ENCODE results near the gene VDR.

The VDR gene

GRCh38 chr12:47904713-47905709, at the start of gene VDR:
Gene VDR, minus strand, starts transcription at chr12:47904994. Its CDS starts 25,881 bp downstream, at chr12:47879113.
- Histone ChIP-seq H3K36me3 (no peaks in the 10 kb centered on the region), H3K4me1 (peaks cover 0 to 53% (median 21%) of the 10 kb centered on the region in 4 donors), H3K27me3 (peaks cover 0 to 4% of the 10 kb centered on the region in 2 donors), H3K27ac (peak within 1 kb of the TSS; percentile 51 to 69), H3K9me3 (no peaks in the 10 kb centered on the region), H3K4me3 (peak within 1 kb of the TSS; percentile 61 to 69)
- peak; percentile 25 to 38 for TF ChIP-seq CTCF (IDR thresholded peaks at IDR 0.05)
- DNase-seq, result peak; percentile 70 to 87
- intact Hi-C loops (cut with DNase I; ENCODE audit: low total_unique reads), result loop anchor here (5.0 kb wide), 1 partner anchor 1798 kb away; no protein-coding TSS in a partner anchor

- Histone ChIP-seq H3K4me3 (no peak overlapping the region), H3K9me3 (no peaks in the 10 kb centered on the region), H3K4me1 (peaks cover 0 to 4% (median 2%) of the 10 kb centered on the region in 4 donors), H3K27ac (no peak overlapping the region), H3K36me3 (no peaks in the 10 kb centered on the region), H3K27me3 (peaks cover 0 to 4% of the 10 kb centered on the region in 2 donors)
- TF ChIP-seq CTCF (IDR thresholded peaks at IDR 0.05), result no peak
- DNase-seq, result no peak
- intact Hi-C loops (cut with DNase I; ENCODE audit: low total_unique reads), result no loop called here
These were observed 49.3 kb upstream of the VDR start for GRCh38 chr12:47954058-47954457.

DNA sequence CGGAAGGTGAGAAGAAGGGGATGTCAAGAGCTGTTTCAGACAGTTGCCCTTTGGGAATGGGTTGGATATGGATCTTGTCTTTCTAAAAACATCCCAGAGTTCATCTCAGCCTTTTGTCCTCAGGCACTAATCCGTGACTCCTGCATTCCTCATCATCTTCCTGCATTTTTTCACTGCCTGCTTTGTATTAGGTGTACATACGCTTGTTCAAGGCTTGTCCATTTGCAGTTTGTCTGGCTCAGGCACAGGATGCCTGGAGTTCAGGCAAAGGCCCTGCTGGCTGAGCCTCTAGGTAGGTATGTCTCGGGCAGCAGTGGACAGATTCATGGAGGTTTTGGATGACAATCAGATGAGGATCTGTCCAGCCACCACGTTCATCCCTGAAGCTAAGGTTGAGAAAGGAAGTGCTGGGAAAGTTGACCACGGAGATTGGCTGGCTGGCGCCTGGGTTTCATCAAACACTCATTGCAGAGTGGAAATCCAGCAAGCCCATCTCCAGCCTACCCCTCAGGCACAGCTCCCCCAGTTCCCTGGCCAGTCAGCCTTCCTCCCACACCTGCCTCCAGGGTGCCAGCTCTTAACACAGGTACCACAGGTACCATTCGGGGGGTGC, 46.2 kb upstream of the VDR start:
- no peak for DNase-seq
- intact Hi-C loops (cut with DNase I; ENCODE audit: low total_unique reads), result no loop called here
- Histone ChIP-seq H3K36me3 (no peaks in the 10 kb centered on the region), H3K4me3 (no peak overlapping the region), H3K4me1 (peaks cover 0 to 11% (median 3%) of the 10 kb centered on the region in 4 donors), H3K27ac (no peak overlapping the region), H3K27me3 (peaks cover 0 to 7% of the 10 kb centered on the region in 2 donors), H3K9me3 (no peaks in the 10 kb centered on the region)
- no peak for TF ChIP-seq CTCF (IDR thresholded peaks at IDR 0.05)

DNA sequence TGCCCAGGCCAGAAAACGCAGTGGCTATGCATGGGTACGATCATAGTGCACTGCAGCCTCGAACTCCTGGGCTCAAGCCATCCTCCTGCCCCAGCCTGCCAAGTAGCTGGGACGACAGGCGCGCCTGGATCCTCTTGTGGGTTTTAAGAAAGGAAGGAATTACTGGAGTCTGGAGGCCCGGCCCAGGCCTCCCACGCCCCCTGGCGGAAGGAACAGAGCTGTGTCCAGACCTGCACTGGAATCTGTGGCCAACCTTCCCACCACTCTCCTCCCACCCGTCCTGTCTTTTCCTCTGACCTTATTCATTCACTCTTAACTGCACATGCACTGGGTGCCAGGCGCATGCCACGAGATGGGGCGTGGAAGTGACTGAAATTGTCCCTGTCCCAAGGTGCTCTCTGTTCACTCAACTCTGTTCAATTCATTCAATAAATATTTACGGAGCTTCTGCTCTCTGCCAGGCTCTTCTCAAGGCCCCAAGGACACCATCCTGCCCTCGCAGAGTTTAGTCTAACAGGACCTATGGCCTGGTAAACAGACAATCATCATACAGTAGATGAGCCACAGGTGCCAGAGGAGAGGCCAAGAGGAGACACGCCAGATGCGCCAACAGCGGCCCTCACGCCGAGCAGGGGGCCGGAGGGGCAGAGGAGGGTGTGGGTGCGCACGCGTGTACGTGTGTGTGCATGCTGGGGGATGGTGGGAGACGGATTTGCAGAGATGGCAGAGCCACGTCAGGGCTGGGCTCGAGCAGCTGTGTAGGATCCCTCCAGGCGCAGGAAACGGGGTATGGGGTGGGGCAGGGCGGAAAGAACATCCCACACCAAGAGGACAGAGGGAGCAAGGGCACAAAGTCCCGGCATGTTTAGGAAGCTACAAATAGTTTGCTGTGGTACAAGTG, 44.9 kb upstream of the VDR start:
- intact Hi-C loops (cut with DNase I; ENCODE audit: low total_unique reads), result no loop called here
- DNase-seq, result peak; percentile 63 to 85
- Histone ChIP-seq H3K4me3 (no peak overlapping the region), H3K27me3 (peaks cover 0 to 7% of the 10 kb centered on the region in 2 donors), H3K9me3 (no peaks in the 10 kb centered on the region), H3K4me1 (peaks cover 0 to 11% (median 3%) of the 10 kb centered on the region in 4 donors), H3K36me3 (no peaks in the 10 kb centered on the region), H3K27ac (no peak overlapping the region)
- peak; percentile 68 to 83 for TF ChIP-seq CTCF (IDR thresholded peaks at IDR 0.05)

DNA sequence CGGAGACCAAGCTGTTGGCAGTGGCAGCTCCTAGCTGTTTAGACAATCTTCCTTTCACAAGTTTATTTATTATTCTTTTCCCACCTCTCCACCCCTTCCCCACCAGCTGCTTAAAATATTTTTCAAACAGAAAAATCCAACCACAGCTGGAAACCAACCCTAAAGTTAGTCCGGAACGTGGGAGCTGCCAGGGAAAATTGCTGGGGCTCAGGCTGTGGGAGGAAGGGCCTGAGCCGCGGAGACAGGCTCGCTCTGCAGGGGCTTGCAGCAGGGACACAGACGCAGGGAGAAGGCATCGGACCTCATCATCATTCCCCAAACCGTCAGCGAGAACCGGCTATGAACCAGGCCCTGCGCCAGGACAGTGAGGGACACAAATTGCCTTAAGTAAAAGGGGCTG, 42.5 kb upstream of the VDR start:
- intact Hi-C loops (cut with DNase I; ENCODE audit: low total_unique reads), result no loop called here
- Histone ChIP-seq H3K27me3 (peaks cover 0 to 26% of the 10 kb centered on the region in 2 donors), H3K36me3 (no peaks in the 10 kb centered on the region), H3K9me3 (no peaks in the 10 kb centered on the region), H3K27ac (no peak overlapping the region), H3K4me3 (no peak overlapping the region), H3K4me1 (peaks cover 0 to 11% (median 4%) of the 10 kb centered on the region in 4 donors)
- TF ChIP-seq CTCF (IDR thresholded peaks at IDR 0.05), result no peak
- no peak for DNase-seq
